Measurements from ENCODE around the gene OPRD1. TPM values are rescaled to one million over a fixed set of nuclear protein-coding genes. Genes with fewer than 3 reads are reported as not detected.

OPRD1 gene
- total RNA-seq, 1 experiment from 2014 or later, result not detected

DNA sequence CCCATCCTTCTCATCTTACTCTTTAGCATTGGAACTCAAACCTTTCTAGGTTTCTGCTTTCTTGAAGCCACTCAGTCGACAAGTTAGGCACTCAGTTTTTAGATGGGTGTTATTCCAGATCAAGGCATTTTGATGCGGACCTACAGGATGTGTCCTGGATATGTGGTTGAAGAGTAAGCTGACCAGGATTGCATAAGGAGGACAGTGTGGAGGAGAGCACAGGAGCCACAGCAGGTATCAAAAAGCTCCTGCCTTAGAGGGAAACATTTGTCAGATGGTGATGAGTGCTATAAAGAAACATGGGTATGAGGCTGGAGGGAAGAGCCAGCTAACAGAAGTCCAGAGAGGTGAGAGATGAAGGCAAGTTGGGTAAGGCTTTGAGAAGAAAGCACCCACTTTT is 33.9 kb upstream of the OPRD1 start:
- Histone ChIP-seq H3K27me3 (ENCODE audit: low read length) (no peaks in the 10 kb centered on the region), H3K36me3 (ENCODE audit: insufficient read depth, low read length) (no peaks in the 10 kb centered on the region), H2AFZ (ENCODE audit: low read length) (no peak overlapping the region), H3K27ac (ENCODE audit: low read length) (no peak overlapping the region), H4K20me1 (ENCODE audit: insufficient read depth, low read depth, low read length) (0 out of 2 replicates have a peak, but pooled peaks cover 6% of the 10 kb centered on the region), H3K4me3 (ENCODE audit: low read length) (no peak overlapping the region), H3K9me3 (ENCODE audit: low read length) (no peaks in the 10 kb centered on the region), H3K4me1 (ENCODE audit: low read length) (no peaks in the 10 kb centered on the region), H3K4me2 (ENCODE audit: low read depth, low read length, poor library complexity, severe bottlenecking) (no peak overlapping the region), H3K9me2 (replicated peaks; ENCODE audit: insufficient read depth, low read length) (no peaks in the 10 kb centered on the region), H3K9ac (ENCODE audit: low read length) (no peak overlapping the region), H3K79me2 (ENCODE audit: low read length) (no peaks in the 10 kb centered on the region)
- DNase-seq, result no peak

DNA sequence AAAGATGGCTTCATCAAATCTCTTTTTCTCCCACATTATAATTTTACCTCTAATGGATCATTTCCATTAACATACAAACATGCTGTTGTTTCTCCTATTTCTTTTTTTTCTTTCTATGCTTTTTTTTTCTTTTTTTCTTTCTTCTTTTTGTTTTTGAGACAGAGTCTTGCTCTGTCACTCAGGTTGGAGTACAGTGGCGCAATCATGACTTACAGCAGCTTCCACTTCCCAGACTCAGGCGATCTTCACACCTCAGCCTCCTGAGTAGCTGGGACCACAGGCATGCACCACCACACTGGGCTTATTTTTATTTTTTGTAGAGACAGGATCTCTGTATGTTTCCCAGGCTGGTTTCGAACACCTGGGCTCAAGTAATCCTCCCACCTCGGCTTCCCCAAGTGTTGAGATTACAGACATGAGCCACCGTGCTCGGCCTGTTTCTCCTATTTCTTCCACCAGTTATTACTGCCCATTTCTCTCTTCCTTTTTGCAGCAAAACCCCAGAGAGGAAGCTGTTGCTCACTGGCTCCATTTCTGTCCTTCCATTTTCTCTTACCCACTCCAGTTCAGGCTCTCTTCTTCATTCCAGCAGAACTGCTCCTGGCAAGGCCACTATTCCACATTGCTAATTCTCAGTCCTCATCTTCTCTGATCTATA is 32.1 kb upstream of the OPRD1 start:
- Histone ChIP-seq H3K4me3 (ENCODE audit: low read length) (no peak overlapping the region), H3K9me3 (ENCODE audit: low read length) (no peaks in the 10 kb centered on the region), H3K9me2 (replicated peaks; ENCODE audit: insufficient read depth, low read length) (no peaks in the 10 kb centered on the region), H3K9ac (ENCODE audit: low read length) (no peak overlapping the region), H3K79me2 (ENCODE audit: low read length) (no peaks in the 10 kb centered on the region), H3K27me3 (ENCODE audit: low read length) (no peaks in the 10 kb centered on the region), H3K36me3 (ENCODE audit: insufficient read depth, low read length) (no peaks in the 10 kb centered on the region), H4K20me1 (ENCODE audit: insufficient read depth, low read depth, low read length) (0 out of 2 replicates have a peak, but pooled peaks cover 6% of the 10 kb centered on the region), H3K4me1 (ENCODE audit: low read length) (no peaks in the 10 kb centered on the region), H2AFZ (ENCODE audit: low read length) (no peak overlapping the region), H3K4me2 (ENCODE audit: low read depth, low read length, poor library complexity, severe bottlenecking) (no peak overlapping the region), H3K27ac (ENCODE audit: low read length) (no peak overlapping the region)
- DNase-seq, result peak; percentile 37

DNA sequence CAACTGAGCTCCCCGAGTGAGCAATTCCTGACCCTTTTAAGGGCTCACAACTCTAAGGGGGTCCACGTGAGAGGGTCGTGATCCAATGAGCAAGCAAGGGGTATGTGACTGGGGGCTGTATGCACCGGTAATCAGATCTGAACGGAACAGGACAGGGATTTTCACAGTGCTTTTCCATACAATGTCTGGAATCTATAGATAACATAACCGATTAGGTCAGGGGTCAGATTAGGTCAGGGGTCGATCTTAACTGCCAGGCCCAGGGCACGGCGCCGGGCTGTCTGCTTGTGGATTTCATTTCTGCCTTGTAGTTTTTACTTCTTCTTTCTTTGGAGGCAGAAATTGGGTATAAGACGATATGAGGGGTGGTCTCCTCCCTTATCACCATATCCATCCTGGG is 30.7 kb upstream of the OPRD1 start:
- Histone ChIP-seq H4K20me1 (ENCODE audit: insufficient read depth, low read depth, low read length) (0 out of 2 replicates have a peak, but pooled peaks cover 6% of the 10 kb centered on the region), H3K27ac (ENCODE audit: low read length) (no peak overlapping the region), H3K79me2 (ENCODE audit: low read length) (no peaks in the 10 kb centered on the region), H3K36me3 (ENCODE audit: insufficient read depth, low read length) (no peaks in the 10 kb centered on the region), H3K4me3 (ENCODE audit: low read length) (no peak overlapping the region), H3K9me3 (ENCODE audit: low read length) (no peaks in the 10 kb centered on the region), H3K27me3 (ENCODE audit: low read length) (no peaks in the 10 kb centered on the region), H3K9me2 (replicated peaks; ENCODE audit: insufficient read depth, low read length) (no peaks in the 10 kb centered on the region), H3K4me2 (ENCODE audit: low read depth, low read length, poor library complexity, severe bottlenecking) (no peak overlapping the region), H3K9ac (ENCODE audit: low read length) (no peak overlapping the region), H2AFZ (ENCODE audit: low read length) (no peak overlapping the region), H3K4me1 (ENCODE audit: low read length) (peaks cover 2% of the 10 kb centered on the region; the same call in 1 of the 2 replicates)
- DNase-seq, result no peak

DNA sequence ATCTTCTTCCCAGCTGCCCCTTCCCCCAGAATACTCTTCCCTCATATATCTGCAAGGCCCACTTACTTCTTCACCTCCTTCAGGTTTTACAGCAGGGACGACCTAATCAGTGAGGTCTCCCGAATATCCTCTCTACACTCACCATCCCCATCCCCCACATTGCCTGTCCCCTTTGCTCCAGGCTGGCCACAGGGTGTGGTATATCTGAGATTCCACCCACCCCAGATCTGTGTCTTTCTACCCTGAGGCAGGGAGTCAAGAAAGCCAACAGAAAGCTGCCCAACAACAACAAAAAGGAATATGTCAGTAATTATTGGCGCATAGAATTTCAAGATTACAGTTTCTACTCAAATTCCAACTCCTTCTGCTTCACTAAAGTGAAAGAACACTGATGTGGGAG is 30.0 kb upstream of the OPRD1 start:
- H3K4me3 ChIP-seq (ENCODE audit: low read length), result no peak overlapping the region
- no peak for DNase-seq
- H3K4me1 ChIP-seq (ENCODE audit: low read length), result peaks cover 2% of the 10 kb centered on the region; the same call in 1 of the 2 replicates
- H2AFZ ChIP-seq (ENCODE audit: low read length), result no peak overlapping the region
- no peaks in the 10 kb centered on the region for H3K9me3 ChIP-seq (ENCODE audit: low read length)
- H3K4me2 ChIP-seq (ENCODE audit: low read depth, low read length, poor library complexity, severe bottlenecking), result no peak overlapping the region
- no peaks in the 10 kb centered on the region for H3K27me3 ChIP-seq (ENCODE audit: low read length)
- no peaks in the 10 kb centered on the region for H3K9me2 ChIP-seq (replicated peaks; ENCODE audit: insufficient read depth, low read length)
- no peak overlapping the region for H3K9ac ChIP-seq (ENCODE audit: low read length)
- H4K20me1 ChIP-seq (ENCODE audit: insufficient read depth, low read depth, low read length), result 0 out of 2 replicates have a peak, but pooled peaks cover 6% of the 10 kb centered on the region
- H3K36me3 ChIP-seq (ENCODE audit: insufficient read depth, low read length), result no peaks in the 10 kb centered on the region
- no peak overlapping the region for H3K27ac ChIP-seq (ENCODE audit: low read length)
- no peaks in the 10 kb centered on the region for H3K79me2 ChIP-seq (ENCODE audit: low read length)

DNA sequence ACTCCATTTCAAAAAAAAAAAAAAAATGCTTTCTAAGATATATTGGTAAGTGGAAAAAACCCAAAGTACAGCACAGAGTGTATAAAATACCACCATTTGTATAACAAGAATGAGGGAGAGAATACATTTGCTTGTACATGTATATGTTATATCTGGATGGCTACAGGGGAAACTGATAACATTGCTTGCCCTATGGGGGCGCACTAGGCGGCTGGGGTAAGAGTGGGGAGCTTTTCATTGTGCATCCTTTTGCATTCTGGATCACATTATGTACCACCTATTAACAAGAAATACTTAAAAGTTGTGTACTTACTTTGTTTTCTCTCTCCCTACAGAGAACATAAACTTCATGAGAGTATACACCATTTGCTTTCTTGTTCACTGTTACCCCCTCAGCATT is 28.6 kb upstream of the OPRD1 start:
- no peaks in the 10 kb centered on the region for H3K27me3 ChIP-seq (ENCODE audit: low read length)
- H3K4me2 ChIP-seq (ENCODE audit: low read depth, low read length, poor library complexity, severe bottlenecking), result no peak overlapping the region
- no peak overlapping the region for H3K4me3 ChIP-seq (ENCODE audit: low read length)
- no peak overlapping the region for H3K27ac ChIP-seq (ENCODE audit: low read length)
- no peaks in the 10 kb centered on the region for H3K36me3 ChIP-seq (ENCODE audit: insufficient read depth, low read length)
- peaks cover 2% of the 10 kb centered on the region; the same call in 1 of the 2 replicates for H3K4me1 ChIP-seq (ENCODE audit: low read length)
- no peaks in the 10 kb centered on the region for H3K79me2 ChIP-seq (ENCODE audit: low read length)
- peak; percentile 53 for DNase-seq
- no peaks in the 10 kb centered on the region for H3K9me3 ChIP-seq (ENCODE audit: low read length)
- H4K20me1 ChIP-seq (ENCODE audit: insufficient read depth, low read depth, low read length), result no peaks in the 10 kb centered on the region
- no peak overlapping the region for H2AFZ ChIP-seq (ENCODE audit: low read length)
- no peaks in the 10 kb centered on the region for H3K9me2 ChIP-seq (replicated peaks; ENCODE audit: insufficient read depth, low read length)
- no peak overlapping the region for H3K9ac ChIP-seq (ENCODE audit: low read length)

DNA sequence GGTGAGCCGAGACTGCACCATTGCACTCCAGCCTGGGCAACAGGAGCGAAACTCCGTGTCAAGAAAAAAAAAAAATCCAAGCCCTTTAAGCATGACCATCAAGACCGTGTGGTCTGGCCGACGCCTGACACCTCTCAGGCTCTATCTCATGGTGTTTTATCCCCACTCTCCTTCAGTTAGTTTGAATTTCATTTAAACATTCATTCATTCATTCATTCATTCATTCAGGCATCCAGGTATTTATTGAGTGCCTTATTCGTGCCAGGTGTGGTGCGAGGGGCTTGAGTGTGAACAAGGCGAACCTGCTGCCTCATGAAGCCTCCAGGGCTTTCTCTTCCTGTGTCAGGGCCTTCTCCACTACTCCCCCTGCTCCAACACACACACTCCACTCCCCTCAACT is 22.6 kb upstream of the OPRD1 start:
- H3K4me2 ChIP-seq (ENCODE audit: low read depth, low read length, poor library complexity, severe bottlenecking), result no peak overlapping the region
- no peak overlapping the region for H3K4me3 ChIP-seq (ENCODE audit: low read length)
- peaks cover 2% of the 10 kb centered on the region; the same call in 1 of the 2 replicates for H3K4me1 ChIP-seq (ENCODE audit: low read length)
- DNase-seq, result peak; percentile 27
- H3K27me3 ChIP-seq (ENCODE audit: low read length), result no peaks in the 10 kb centered on the region
- H3K9me3 ChIP-seq (ENCODE audit: low read length), result no peaks in the 10 kb centered on the region
- H3K27ac ChIP-seq (ENCODE audit: low read length), result no peak overlapping the region
- no peak overlapping the region for H2AFZ ChIP-seq (ENCODE audit: low read length)
- H4K20me1 ChIP-seq (ENCODE audit: insufficient read depth, low read depth, low read length), result no peaks in the 10 kb centered on the region
- H3K79me2 ChIP-seq (ENCODE audit: low read length), result no peaks in the 10 kb centered on the region
- H3K9ac ChIP-seq (ENCODE audit: low read length), result no peak overlapping the region
- H3K36me3 ChIP-seq (ENCODE audit: insufficient read depth, low read length), result no peaks in the 10 kb centered on the region
- H3K9me2 ChIP-seq (replicated peaks; ENCODE audit: insufficient read depth, low read length), result no peaks in the 10 kb centered on the region

DNA sequence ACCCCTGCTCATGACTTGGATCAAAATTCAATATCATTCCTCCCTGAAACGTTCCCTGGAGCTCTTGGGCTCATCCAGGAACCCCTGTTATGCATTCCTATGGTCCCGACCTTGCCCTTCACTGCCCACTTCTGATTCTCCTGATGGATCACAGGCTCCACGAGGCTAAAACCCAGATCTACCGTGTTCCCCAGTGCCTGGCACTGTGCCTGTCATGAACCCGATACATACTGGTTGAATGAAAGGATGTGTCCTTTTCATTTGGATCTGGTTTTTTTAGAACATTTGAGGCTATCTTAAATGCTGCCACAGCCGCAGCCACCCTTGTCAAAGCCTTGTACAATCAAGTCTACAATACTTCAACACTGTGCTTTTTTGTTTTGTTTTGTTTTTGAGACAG is 22.2 kb upstream of the OPRD1 start:
- no peaks in the 10 kb centered on the region for H3K36me3 ChIP-seq (ENCODE audit: insufficient read depth, low read length)
- no peak overlapping the region for H3K4me2 ChIP-seq (ENCODE audit: low read depth, low read length, poor library complexity, severe bottlenecking)
- no peak overlapping the region for H3K4me3 ChIP-seq (ENCODE audit: low read length)
- H3K9ac ChIP-seq (ENCODE audit: low read length), result no peak overlapping the region
- no peaks in the 10 kb centered on the region for H3K79me2 ChIP-seq (ENCODE audit: low read length)
- no peaks in the 10 kb centered on the region for H3K9me3 ChIP-seq (ENCODE audit: low read length)
- H2AFZ ChIP-seq (ENCODE audit: low read length), result no peak overlapping the region
- H3K27me3 ChIP-seq (ENCODE audit: low read length), result no peaks in the 10 kb centered on the region
- peaks cover 2% of the 10 kb centered on the region; the same call in 1 of the 2 replicates for H3K4me1 ChIP-seq (ENCODE audit: low read length)
- no peaks in the 10 kb centered on the region for H3K9me2 ChIP-seq (replicated peaks; ENCODE audit: insufficient read depth, low read length)
- DNase-seq, result no peak
- no peaks in the 10 kb centered on the region for H4K20me1 ChIP-seq (ENCODE audit: insufficient read depth, low read depth, low read length)
- H3K27ac ChIP-seq (ENCODE audit: low read length), result no peak overlapping the region

DNA sequence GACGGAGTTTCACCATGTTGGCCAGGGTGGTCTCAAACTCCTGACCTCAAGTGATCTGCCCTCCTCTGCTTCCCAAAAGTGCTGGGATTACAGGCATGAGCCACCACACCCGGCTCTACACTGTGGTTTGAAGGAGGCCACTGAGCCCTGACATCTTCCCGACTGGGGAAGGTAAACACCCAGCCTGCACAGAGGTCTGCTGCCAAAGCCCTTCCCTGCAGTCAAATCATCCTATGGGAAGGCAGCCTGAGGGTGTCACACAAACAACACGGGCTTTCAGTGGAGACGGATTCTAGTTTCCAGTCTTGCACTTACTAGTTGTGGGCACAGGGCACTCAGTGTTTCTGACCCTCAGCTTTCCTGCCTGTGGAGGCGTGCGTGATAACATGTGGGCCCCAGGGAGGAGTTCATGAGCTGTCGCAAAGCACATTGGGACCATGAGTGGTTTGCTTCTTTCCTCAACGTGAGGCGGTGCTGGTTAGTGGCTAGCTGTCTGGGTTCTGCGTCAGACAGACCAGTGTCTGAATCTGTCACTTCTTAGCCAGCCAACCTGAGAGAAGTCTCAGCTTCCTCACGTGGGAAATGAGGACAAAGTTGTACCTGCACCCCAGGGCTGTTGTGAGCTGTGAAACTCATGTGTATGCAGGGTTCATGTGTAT is 21.5 kb upstream of the OPRD1 start:
- Histone ChIP-seq H3K79me2 (ENCODE audit: low read length) (no peaks in the 10 kb centered on the region), H4K20me1 (ENCODE audit: insufficient read depth, low read depth, low read length) (no peaks in the 10 kb centered on the region), H3K4me3 (ENCODE audit: low read length) (no peak overlapping the region), H2AFZ (ENCODE audit: low read length) (no peak overlapping the region), H3K9me2 (replicated peaks; ENCODE audit: insufficient read depth, low read length) (no peaks in the 10 kb centered on the region), H3K27me3 (ENCODE audit: low read length) (no peaks in the 10 kb centered on the region), H3K27ac (ENCODE audit: low read length) (no peak overlapping the region), H3K9ac (ENCODE audit: low read length) (no peak overlapping the region), H3K9me3 (ENCODE audit: low read length) (no peaks in the 10 kb centered on the region), H3K36me3 (ENCODE audit: insufficient read depth, low read length) (no peaks in the 10 kb centered on the region), H3K4me2 (ENCODE audit: low read depth, low read length, poor library complexity, severe bottlenecking) (no peak overlapping the region), H3K4me1 (ENCODE audit: low read length) (no peaks in the 10 kb centered on the region)
- DNase-seq, result peak; percentile 30
